GM12892 (cell line): ENCODE measurements around the gene ATP5MG. TPM values are rescaled to one million over a fixed set of nuclear protein-coding genes. Genes with fewer than 3 reads are reported as not detected.

Experiments
- DNase-seq: peaks from one replicate; pipeline ENCODE4 v3.0.0; 2011; ENCODE audit not compliant: insufficient read length
- FAIRE-seq: peaks from 2 replicates; lab custom pipeline; 2011; peaks lifted over from hg19 to GRCh38; lab: Jason Lieb, UNC
- POLR2A ChIP-seq: IDR thresholded peaks from 2 replicates; pipeline ENCODE4 v1.6.1; 2011; ENCODE audit warnings: low read depth, low read length, control low read depth
- POLR2AphosphoS5 ChIP-seq: IDR thresholded peaks from 2 replicates; pipeline ENCODE4 v1.6.1; 2011; ENCODE audit warnings: low read depth, low read length, control low read depth
- TAF1 ChIP-seq: IDR thresholded peaks from 2 replicates; pipeline ENCODE4 v1.6.1; 2011; ENCODE audit warnings: low read depth, mild to moderate bottlenecking, control low read depth, low read length, borderline replicate concordance
- polyA plus RNA-seq: library from polyadenylated mRNA; unstranded; fragments of >200 nt; gene quantifications from one replicate; pipeline ENCODE4 v1.2.1, GENCODE V29; 2012; ENCODE audit warnings: missing spikeins, inconsistent platforms; ENCODE audit not compliant: missing spikeins

ATP5MG gene
- polyA plus RNA-seq = 748 TPM

GRCh38 chr11:118401151-118401879 is at the start of gene ATP5MG:
ATP5MG (plus strand) TSS chr11:118401606; CDS start chr11:118401666, 60 bp downstream.
- FAIRE-seq = peak; percentile 96
- peak; percentile 74 for DNase-seq
- TF ChIP-seq TAF1 (peak; percentile 38; the same call in 1 of the 2 replicates), POLR2A (peak; percentile 83), POLR2AphosphoS5 (peak; percentile 91)

- FAIRE-seq (peak; percentile 46), DNase-seq (no peak)
- TF ChIP-seq POLR2AphosphoS5 = no peak
- TF ChIP-seq TAF1 = no peak
- TF ChIP-seq POLR2A = no peak
Measured at GRCh38 chr11:118353084-118353710, 48.2 kb upstream of the ATP5MG start.

GRCh38 chr11:118358071-118358470 is 43.3 kb upstream of the ATP5MG start:
- FAIRE-seq (no peak), DNase-seq (no peak)
- no peak for TF ChIP-seq POLR2A
- TF ChIP-seq POLR2AphosphoS5 = no peak
- TF ChIP-seq TAF1 = no peak

GRCh38 chr11:118359295-118359958 is 42.0 kb upstream of the ATP5MG start, which contains the start of gene UBE4A:
UBE4A (plus strand) TSS chr11:118359600; CDS start chr11:118365081, 5,481 bp downstream.
- peak; percentile 97 for TF ChIP-seq POLR2AphosphoS5
- peak; percentile 91 for TF ChIP-seq TAF1
- TF ChIP-seq POLR2A = peak; percentile 98
- DNase-seq = peak; percentile 64
- FAIRE-seq = peak; percentile 100

- no peak for TF ChIP-seq TAF1
- no peak for TF ChIP-seq POLR2A
- TF ChIP-seq POLR2AphosphoS5 = no peak
- DNase-seq (no peak), FAIRE-seq (no peak)
Measured at GRCh38 chr11:118364956-118365615, 36.3 kb upstream of the ATP5MG start.

GRCh38 chr11:118366287-118366686 is 35.1 kb upstream of the ATP5MG start:
- DNase-seq (no peak), FAIRE-seq (peak; percentile 63)
- no peak for TF ChIP-seq POLR2A
- TF ChIP-seq POLR2AphosphoS5 = no peak
- no peak for TF ChIP-seq TAF1

GRCh38 chr11:118370774-118371173 is 30.6 kb upstream of the ATP5MG start:
- TF ChIP-seq TAF1 (no peak), POLR2A (no peak), POLR2AphosphoS5 (no peak)
- FAIRE-seq (no peak), DNase-seq (no peak)

GRCh38 chr11:118373263-118373662 is 28.1 kb upstream of the ATP5MG start:
- no peak for TF ChIP-seq TAF1
- TF ChIP-seq POLR2AphosphoS5 = no peak
- TF ChIP-seq POLR2A = no peak
- FAIRE-seq = no peak
- DNase-seq = no peak

GRCh38 chr11:118373871-118374270 is 27.5 kb upstream of the ATP5MG start:
- DNase-seq = no peak
- no peak for FAIRE-seq
- TF ChIP-seq TAF1 (no peak), POLR2A (no peak), POLR2AphosphoS5 (no peak)

GRCh38 chr11:118374729-118375128 is 26.7 kb upstream of the ATP5MG start:
- DNase-seq (no peak), FAIRE-seq (no peak)
- TF ChIP-seq POLR2A (no peak), POLR2AphosphoS5 (no peak), TAF1 (no peak)

GRCh38 chr11:118375978-118376377 is 25.4 kb upstream of the ATP5MG start:
- FAIRE-seq = no peak
- no peak for DNase-seq
- TF ChIP-seq POLR2AphosphoS5 (no peak), POLR2A (no peak), TAF1 (no peak)
